NCI-H128 (cell line): ENCODE measurements around the gene TIGAR.

Experiments
- DNase-seq: peaks from one replicate; lab custom pipeline; 2025; ENCODE audit not compliant: unreplicated experiment; lab: John Stamatoyannopoulos, UW

Gene TIGAR

GRCh38 chr12:4282892-4283511 is 38.0 kb upstream of the TIGAR start:
- no peak for DNase-seq

- no peak for DNase-seq
These were observed 37.3 kb upstream of the TIGAR start for GRCh38 chr12:4283512-4284255.

GRCh38 chr12:4284306-4284705 is 36.7 kb upstream of the TIGAR start:
- DNase-seq, result no peak

GRCh38 chr12:4285070-4285469 is 35.9 kb upstream of the TIGAR start:
- no peak for DNase-seq

GRCh38 chr12:4286228-4286627 is 34.8 kb upstream of the TIGAR start:
- DNase-seq, result no peak

- DNase-seq, result no peak
These were observed 34.2 kb upstream of the TIGAR start for GRCh38 chr12:4286771-4287317.

- DNase-seq, result no peak
These were observed 33.4 kb upstream of the TIGAR start for GRCh38 chr12:4287325-4288211.

GRCh38 chr12:4288296-4289131 is 32.5 kb upstream of the TIGAR start:
- DNase-seq, result no peak

GRCh38 chr12:4289231-4289878 is 31.7 kb upstream of the TIGAR start:
- DNase-seq, result no peak

- DNase-seq, result no peak
These were observed 30.8 kb upstream of the TIGAR start for GRCh38 chr12:4289998-4290790.

- DNase-seq, result no peak
These were observed 28.5 kb upstream of the TIGAR start for GRCh38 chr12:4292341-4293073.

GRCh38 chr12:4293299-4293965 is 27.6 kb upstream of the TIGAR start:
- no peak for DNase-seq

- DNase-seq, result no peak
These were observed 27.0 kb upstream of the TIGAR start for GRCh38 chr12:4293966-4294505.

- no peak for DNase-seq
These were observed 24.3 kb upstream of the TIGAR start for GRCh38 chr12:4296751-4297150.

- DNase-seq, result no peak
These were observed 23.4 kb upstream of the TIGAR start for GRCh38 chr12:4297617-4298016.

GRCh38 chr12:4300883-4301282 is 20.1 kb upstream of the TIGAR start:
- DNase-seq, result no peak

- DNase-seq, result no peak
These were observed 19.0 kb upstream of the TIGAR start for GRCh38 chr12:4301932-4302501.

GRCh38 chr12:4302881-4303280 is 18.1 kb upstream of the TIGAR start:
- DNase-seq, result no peak
